HL-60/S4 treated with phorbol 12-myristate 13-acetate at 8.2 ng/mL for 4 days and 3 days (cell line): Measurements from ENCODE around the gene PTRH1.

Experiments used
- in situ Hi-C: fragments of 300-500 bp; cut with MboI; formaldehyde crosslinking; loops from 2 replicates; pipeline ENCODE4 v1.15.0; 2022; ENCODE audit warnings: low sequenced_read_pairs

The PTRH1 gene

GRCh38 chr9:127722055-127722745, 6.7 kb upstream of the PTRH1 start:
- in situ Hi-C loops: no loop called here

DNA sequence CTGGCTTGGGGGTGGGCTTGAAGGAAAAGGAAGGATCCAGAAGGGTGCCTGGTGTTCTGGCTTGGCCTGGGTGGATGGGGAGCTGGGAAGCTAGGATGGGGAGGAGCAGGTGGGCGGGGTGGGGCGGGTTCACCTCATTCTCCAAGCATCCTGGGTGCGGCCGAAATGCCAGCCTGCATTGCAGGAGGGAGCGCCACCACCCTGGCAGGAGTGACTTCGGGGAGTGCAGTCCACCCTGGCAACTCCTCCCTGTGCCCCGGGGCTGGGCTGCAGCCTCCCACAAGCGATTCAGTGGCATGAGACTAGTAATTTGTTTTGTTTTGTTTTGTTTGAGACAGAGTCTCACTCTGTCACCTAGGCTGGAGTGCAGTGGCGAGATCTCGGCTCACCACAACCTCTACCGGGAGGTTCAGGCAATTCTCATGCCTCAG, 5.9 kb upstream of the PTRH1 start:
- in situ Hi-C loops: no loop called here

DNA sequence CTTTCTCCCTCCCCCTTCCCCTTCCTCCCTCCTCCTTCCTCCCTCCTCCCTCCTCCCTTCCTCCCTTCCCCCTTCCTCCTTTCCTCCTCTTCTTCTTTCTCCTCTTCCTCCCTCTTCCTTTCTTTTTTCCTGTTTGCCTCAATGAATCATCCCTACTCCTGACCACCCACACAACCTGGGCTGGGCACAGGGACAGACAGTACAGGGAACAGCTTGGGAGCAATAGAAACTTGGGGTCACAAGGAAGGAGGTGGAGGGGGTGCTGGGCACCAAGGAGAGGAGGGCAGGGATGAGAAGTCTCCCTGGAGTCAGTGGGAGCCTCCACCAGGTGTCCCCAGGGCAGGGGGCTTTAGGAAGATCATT, 5.4 kb upstream of the PTRH1 start:
- in situ Hi-C loops: no loop called here

- in situ Hi-C loops: no loop called here
These were observed 4.8 kb upstream of the PTRH1 start for GRCh38 chr9:127720031-127720864.

- in situ Hi-C loops: no loop called here
These were observed 2.3 kb upstream of the PTRH1 start for GRCh38 chr9:127717766-127718165.

DNA sequence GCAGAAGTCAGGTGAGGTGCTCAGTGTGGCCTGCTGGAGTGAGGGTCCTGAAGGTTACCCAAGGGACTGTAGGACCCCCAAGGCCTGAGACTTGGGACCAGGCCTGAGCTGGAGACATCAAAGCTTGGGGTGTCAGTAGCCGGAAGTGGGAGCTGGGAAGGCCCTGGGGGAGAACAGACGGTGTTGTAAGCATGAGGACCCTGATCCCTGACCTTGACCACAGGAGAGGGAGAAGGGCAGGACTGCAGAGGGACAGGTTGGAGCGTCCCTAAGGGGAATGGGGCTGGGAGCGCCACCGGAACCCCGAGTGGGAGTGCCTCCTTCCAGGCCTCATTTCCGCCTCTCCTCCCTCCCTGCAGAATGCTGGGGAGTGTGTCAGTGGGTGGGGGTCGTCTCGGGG, 949 bp upstream of the PTRH1 start:
- in situ Hi-C loops: no loop called here

DNA sequence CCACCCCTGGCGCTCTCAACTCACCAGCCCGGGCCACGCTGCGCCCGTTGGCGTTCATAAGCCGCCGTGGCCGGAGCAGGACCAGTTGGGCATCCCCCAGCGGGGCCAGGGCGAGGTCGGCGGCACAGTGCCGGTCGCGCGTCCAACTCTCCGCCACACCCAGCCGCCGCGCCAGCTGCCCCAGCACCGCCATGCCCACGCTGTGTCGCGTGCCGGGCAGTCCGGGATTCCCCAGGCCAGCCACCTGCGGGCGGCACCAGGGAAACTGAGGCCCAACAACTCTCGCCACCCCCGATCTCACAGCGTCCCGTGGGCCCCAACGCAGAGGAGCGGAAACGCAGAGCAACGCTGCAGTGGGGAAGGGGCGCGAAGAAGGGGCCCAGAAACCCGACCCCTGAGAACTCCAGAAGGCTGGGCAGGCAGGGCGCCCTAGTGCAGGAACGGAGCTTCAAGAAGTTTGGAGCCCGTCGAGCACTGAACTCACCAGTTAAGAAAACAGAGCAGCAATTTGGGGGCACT, 453 bp downstream of the PTRH1 start:
- in situ Hi-C loops: no loop called here

DNA sequence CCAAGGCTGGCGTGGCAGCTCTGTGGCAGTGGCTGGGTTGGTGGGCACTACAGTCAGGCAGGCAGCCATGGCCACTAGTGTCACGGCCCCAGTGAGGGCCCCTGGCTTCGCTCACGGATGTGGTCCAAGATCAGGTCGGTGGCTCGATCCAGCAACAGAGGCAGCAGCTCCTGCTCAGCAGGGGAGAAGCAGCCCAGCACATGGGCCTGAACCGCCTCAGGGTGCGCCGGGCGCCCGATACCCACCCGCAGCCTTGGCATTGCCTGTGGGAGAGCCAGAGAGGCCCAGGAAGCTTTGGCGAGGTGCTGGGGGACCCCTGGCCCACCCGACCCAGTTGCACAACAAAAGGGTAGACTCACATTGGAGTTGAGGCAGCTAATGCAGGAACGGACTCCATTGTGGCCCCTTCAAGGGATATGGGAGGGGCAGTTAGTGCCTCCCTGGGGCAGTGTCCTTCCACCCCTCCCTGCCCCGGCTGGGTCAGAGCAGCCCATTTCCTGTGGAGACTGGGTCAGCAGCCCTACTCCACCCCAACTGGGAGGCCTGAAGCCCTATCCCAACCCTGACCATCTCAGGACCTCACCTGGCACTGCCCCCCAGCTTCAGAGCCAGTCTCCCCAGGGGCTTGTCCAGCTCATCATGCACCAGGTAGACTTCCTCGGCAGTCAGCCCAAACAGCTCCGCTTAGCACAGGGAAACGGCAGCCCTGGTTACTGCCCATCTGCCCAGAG, 1.3 kb downstream of the PTRH1 start:
- in situ Hi-C loops: no loop called here

DNA sequence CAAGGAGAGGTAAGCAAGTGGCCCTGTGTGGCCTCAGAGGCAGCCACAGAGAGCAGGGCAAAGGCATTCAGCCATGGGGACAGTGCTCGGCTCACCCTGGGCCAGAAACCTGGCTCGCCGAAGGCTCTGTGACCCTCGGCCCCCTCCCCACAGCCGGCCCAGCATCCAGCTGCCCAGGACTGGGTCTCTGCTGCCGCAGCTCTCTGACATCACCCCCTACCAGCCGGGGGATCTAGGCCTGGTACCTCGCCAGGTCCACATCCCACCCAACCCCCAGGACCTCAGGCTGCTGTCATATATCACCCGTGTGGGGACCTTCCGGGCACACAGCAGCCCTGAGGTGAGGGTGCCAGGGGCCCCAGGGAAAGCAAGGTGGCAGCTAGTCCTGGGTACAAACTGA, 2.6 kb downstream of the PTRH1 start:
- in situ Hi-C loops: no loop called here

DNA sequence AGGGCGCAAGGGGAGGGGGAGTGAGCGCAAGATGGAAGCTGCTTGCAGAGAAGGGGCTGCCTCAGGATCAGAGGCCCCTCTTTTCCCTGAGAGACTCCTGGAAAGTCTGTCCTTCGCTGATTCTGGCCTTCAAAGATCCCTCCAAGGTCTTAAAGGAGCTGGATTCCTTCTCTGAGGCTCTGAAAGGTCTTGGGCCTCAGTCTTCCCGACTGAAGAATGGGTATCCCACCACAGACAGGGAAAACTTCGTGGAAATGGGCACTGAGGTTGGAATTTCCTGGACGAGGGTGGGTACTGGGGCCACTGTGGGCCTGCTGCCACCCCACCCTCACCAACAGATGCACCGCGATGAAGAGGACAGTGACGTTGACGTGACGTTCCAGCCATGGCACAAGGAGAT, 3.1 kb downstream of the PTRH1 start:
- in situ Hi-C loops: no loop called here

DNA sequence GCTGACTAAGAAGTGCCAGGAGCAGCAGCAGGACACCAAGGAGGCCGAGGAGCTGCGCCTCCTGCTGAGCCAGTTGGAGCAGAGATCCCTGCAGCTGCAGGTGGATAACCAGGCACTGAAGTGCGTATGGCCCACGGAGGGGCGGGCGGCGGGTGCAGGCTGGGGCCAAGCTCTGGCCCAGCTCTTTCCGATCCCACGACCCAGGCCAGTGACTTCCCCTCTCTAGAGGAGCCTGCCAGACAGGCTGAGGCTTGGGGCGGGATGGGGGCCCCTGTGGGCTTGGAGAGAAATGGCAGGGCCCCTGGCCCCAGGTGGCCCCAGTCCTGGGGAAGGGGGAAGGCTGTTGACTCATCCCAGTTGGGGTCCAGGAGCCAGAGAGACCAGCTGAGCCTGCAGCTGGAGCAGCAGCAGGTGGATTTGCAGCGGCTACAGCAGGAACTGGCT, 3.6 kb downstream of the PTRH1 start:
- in situ Hi-C loops: no loop called here

DNA sequence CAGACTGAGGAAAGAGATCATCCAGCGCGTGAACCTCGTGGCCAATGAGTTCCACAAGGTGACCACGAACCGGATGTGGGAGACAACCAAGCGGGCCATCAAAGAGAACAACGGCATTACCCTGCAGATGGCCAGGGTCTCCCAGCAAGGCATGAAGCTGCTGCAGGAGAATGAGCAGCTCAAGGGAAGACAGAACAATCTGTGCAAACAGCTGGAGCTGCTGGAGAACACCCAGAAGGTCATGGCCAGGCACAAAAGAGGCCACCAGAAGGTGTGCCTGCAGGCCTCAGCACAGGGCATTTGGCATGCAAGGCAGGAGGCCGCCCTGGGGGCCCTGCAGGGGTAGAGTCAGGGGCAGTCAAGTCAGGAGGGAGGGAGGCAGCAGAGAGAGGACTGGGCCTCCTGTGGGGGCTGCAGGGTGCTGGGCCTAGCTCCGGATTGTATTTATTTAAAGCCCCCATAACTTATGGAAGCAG, 4.2 kb downstream of the PTRH1 start:
- in situ Hi-C loops: no loop called here

GRCh38 chr9:127710204-127710783, 5.2 kb downstream of the PTRH1 start:
- in situ Hi-C loops: no loop called here

DNA sequence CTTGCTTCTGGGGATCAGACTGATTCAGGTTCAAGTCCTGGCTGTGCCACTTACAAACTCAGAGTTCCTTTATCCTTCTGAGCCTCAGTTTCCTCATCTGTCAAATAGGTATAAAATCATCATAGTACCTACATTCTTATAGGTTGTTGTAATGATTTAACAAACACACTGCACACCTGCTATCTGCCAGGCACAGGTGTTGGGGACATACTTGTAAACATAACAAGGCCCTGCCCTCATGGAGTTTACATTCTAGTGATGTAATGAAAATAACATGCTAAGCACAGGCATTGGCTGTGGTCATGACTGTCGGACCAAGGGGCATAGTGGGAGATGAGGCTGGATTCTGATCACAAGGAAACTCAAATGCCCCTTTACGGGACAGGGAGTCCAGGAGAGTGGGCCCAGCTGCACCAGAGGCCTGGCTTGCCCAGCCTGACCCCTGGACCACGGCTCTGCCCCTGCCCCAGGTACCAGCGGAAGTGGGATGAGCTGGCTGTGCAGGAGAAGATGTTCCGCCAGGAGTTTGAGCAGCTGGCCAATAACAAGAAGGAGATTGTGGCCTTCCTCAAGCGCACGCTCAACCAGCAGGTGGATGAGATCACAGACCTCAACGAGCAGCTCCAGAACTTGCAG, 6.4 kb downstream of the PTRH1 start:
- in situ Hi-C loops: no loop called here

DNA sequence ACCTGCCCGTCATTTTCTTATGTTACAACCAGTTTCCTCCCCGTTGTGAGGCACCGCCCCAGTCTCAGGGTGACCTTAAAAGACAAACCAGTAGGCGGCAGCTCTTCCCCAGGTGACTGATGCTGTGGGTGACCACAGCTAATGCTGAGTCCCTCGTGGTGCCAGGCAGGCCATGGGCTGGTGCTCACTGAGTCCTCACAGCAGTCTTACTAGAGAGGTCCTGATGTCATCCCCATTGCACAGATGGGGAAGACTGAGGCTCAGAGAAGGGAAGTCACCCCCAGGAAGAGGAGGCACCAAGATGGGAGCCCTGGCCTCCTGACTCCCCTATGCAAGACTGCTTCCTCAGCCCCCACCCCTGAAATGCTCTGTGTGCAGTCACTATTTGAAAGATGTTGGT, 7.7 kb downstream of the PTRH1 start:
- in situ Hi-C loops: no loop called here

- in situ Hi-C loops: no loop called here
These were observed 8.6 kb downstream of the PTRH1 start, which contains the start of gene CFAP157 for GRCh38 chr9:127706836-127707241. TSS of gene CFAP157 (plus strand) at chr9:127706988. CDS start at chr9:127707032, 44 bp downstream.

DNA sequence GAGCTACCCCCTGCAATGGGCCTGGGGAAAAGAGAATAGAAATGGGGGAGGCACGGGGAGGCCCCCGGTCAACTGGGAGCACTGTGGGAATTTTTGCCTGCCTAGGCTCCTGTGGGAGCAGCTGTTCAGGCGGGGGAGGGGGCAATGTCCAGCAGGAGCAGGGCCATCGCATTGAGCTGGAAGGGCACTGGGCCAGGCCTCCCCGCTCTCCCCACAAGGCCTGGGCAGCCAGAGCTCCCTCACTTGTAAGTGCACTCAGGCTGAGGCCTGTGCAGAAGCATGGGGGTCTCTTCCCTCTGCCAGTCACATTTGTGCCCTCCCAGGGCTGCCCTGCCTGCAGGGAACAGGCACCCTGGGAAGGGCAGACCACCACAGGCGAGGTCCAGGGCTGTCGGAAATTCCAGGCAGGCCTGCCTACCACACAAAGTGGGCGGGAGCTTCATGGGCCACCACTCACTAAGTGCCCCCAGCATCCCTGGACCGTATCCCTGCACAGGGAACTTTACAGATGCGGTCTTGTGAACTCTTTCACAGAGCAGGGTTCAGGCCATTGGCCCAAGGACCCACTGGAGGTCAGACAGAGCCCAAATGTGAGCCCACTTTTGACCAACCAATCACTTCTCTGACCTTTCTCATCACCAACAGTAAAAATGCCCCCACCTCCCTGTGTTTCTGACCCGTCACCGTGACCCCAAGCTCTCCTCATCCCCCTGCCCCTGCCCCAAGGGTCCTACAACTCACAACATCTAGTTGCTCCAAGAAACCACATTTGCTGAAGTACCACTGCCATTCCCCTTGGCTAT, 9.7 kb downstream of the PTRH1 start:
- in situ Hi-C loops: no loop called here

DNA sequence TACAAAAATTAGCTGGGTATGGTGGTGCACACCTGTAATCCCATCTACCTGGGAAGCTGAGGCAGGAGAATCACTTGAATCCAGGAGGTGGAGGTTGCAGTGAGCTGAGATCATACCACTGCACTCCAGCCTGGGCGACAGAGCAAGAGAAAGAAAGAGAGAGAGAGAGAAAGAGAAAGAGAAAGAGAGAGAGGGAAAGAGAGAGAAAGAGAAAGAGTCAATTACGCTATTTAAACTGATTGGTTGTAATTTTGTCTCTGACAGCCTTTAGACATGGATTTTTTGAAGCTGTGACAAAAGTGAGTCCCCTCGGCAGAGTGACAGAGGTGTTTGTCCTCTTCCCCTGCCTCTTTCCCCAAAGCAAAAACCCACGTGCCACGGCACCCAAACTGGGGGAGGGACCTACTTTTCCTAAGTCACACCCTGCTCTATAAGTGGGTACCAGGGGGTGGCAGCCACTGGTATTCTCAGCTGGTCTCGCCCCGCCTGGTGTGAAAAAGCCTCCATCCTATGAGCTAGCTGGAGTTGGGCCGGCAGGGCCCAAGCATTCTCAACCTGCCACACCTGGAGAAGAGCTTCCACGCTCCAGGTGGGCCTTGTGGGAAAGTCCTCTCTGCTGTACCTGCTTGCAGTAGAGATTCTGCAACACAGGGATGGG, 12.0 kb downstream of the PTRH1 start:
- in situ Hi-C loops: no loop called here
